KMS-11 (cell line): Measurements from ENCODE around the gene GMNN.

Source experiments
- H2AFZ ChIP-seq: fragments of 200-600 bp; sonication (generic); 2 replicates; pipeline ENCODE4 v1.6.1; 2016; ENCODE audit warnings: antibody characterized with exemption, mixed run types, low read depth
- H3K27ac ChIP-seq: fragments of 200-600 bp; sonication (generic); 2 replicates; pipeline ENCODE4 v1.6.1; 2016; ENCODE audit warnings: mild to moderate bottlenecking, mixed run types
- H3K27me3 ChIP-seq: fragments of 200-600 bp; sonication (generic); 2 replicates; pipeline ENCODE4 v1.6.1; 2017; ENCODE audit warnings: mild to moderate bottlenecking, low read depth, mixed run types, moderate library complexity; ENCODE audit not compliant: insufficient read depth
- H3K36me3 ChIP-seq: fragments of 200-600 bp; sonication (generic); 2 replicates; pipeline ENCODE4 v1.6.1; 2017; ENCODE audit warnings: mild to moderate bottlenecking, mixed run types; ENCODE audit not compliant: insufficient read depth
- H3K4me1 ChIP-seq: fragments of 200-600 bp; sonication (generic); 2 replicates; pipeline ENCODE4 v1.6.1; 2016; ENCODE audit warnings: mild to moderate bottlenecking, low read depth, mixed run types; ENCODE audit not compliant: poor library complexity, severe bottlenecking
- H3K4me2 ChIP-seq: fragments of 200-600 bp; sonication (generic); 2 replicates; pipeline ENCODE4 v1.7.0; 2016; ENCODE audit warnings: mild to moderate bottlenecking, mixed run types
- H3K4me3 ChIP-seq: fragments of 200-600 bp; sonication (generic); IDR thresholded peaks from 2 replicates; pipeline ENCODE4 v1.6.1; 2017; ENCODE audit warnings: low read depth, low read length, mixed read lengths; ENCODE audit not compliant: insufficient read depth
- H3K79me2 ChIP-seq: fragments of 200-600 bp; sonication (generic); 2 replicates; pipeline ENCODE4 v1.6.1; 2016; ENCODE audit warnings: low read depth, mixed run types; ENCODE audit not compliant: insufficient read depth
- H3K9ac ChIP-seq: fragments of 200-600 bp; sonication (generic); 2 replicates; pipeline ENCODE4 v1.6.1; 2016; ENCODE audit warnings: mild to moderate bottlenecking, mixed run types
- H4K20me1 ChIP-seq: fragments of 200-600 bp; sonication (generic); 2 replicates; pipeline ENCODE4 v1.6.1; 2016; ENCODE audit warnings: mild to moderate bottlenecking, mixed run types; ENCODE audit not compliant: insufficient read depth
- CTCF ChIP-seq: fragments of 200-600 bp; sonication (generic); conservative IDR thresholded peaks from 2 replicates; pipeline ENCODE4 v1.6.1; 2017; ENCODE audit warnings: low read depth, mild to moderate bottlenecking, antibody characterized with exemption, low read length, moderate library complexity, mixed read lengths

GMNN gene

GRCh38 chr6:24759718-24760117 lies 15.0 kb upstream of the GMNN start:
- Histone ChIP-seq H4K20me1 (no peaks in the 10 kb centered on the region), H3K4me3 (no peak overlapping the region), H3K27me3 (no peaks in the 10 kb centered on the region), H3K4me2 (no peak overlapping the region), H2AFZ (no peak overlapping the region), H3K9ac (no peak overlapping the region), H3K4me1 (no peaks in the 10 kb centered on the region), H3K36me3 (no peaks in the 10 kb centered on the region), H3K79me2 (no peaks in the 10 kb centered on the region), H3K27ac (no peak overlapping the region)
- no peak for TF ChIP-seq CTCF

DNA sequence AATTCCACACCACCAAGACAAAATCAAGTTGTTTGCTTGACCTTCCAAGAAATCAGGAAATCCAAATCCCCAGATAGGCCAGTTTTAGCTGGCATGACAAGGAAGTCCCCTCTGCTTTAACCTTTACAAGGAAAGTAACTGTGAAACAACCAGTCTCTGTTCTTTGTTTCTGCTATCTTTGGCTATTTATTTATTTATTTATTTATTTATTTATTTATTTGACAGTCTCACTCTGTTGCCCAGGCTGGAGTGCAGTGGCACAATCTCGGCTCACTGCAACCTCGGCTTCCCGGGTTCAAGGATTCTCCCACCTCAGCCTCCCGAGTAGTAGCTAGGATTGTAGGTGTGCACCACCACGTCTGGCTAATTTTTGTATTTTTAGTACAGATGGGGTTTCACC lies 14.5 kb upstream of the GMNN start:
- H3K27me3 ChIP-seq: no peaks in the 10 kb centered on the region
- no peak overlapping the region for H2AFZ ChIP-seq
- TF ChIP-seq CTCF: no peak
- H3K4me1 ChIP-seq: no peaks in the 10 kb centered on the region
- no peak overlapping the region for H3K4me2 ChIP-seq
- no peak overlapping the region for H3K9ac ChIP-seq
- H3K36me3 ChIP-seq: no peaks in the 10 kb centered on the region
- H4K20me1 ChIP-seq: no peaks in the 10 kb centered on the region
- H3K4me3 ChIP-seq: no peak overlapping the region
- H3K27ac ChIP-seq: no peak overlapping the region
- H3K79me2 ChIP-seq: no peaks in the 10 kb centered on the region

DNA sequence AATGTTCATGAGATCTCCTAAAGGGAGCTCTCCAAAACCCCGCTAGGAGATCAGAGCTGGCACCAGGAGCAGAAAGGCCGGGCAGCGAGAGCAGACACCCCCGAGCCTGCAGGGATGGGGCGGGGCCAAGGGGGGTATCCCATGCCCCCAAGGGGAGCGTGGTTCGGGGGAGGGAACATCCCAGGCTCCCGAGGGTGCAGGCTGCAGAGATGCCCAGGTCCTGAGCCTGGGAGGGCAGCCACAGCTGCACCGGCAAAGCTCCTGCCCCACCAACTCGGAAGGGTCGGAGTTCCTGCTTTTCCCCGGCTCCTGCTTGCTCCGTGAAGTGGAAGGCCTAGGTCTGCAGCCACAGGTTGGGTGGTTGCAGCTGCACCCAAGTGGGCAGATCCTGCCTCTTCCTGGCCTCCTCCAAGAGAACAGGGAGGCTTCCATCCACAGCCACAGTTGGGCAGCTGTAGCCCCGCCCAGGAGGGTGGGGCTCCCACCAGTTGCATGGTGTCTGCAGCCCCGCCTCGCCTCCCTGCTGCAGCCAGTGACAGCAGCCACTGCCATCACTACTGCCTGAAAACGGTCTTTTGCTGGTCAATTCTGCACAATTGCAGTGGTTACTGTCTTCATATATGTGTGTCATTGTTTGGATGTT lies 13.4 kb upstream of the GMNN start:
- Histone ChIP-seq H2AFZ (no peak overlapping the region), H3K27ac (no peak overlapping the region), H3K79me2 (no peaks in the 10 kb centered on the region), H3K4me1 (no peaks in the 10 kb centered on the region), H3K4me3 (no peak overlapping the region), H3K36me3 (no peaks in the 10 kb centered on the region), H4K20me1 (no peaks in the 10 kb centered on the region), H3K9ac (no peak overlapping the region), H3K27me3 (no peaks in the 10 kb centered on the region), H3K4me2 (no peak overlapping the region)
- TF ChIP-seq CTCF: no peak

GRCh38 chr6:24761851-24762250 lies 12.9 kb upstream of the GMNN start:
- TF ChIP-seq CTCF: no peak
- H3K79me2 ChIP-seq: no peaks in the 10 kb centered on the region
- no peak overlapping the region for H3K4me2 ChIP-seq
- no peaks in the 10 kb centered on the region for H3K27me3 ChIP-seq
- no peaks in the 10 kb centered on the region for H3K36me3 ChIP-seq
- no peak overlapping the region for H3K4me3 ChIP-seq
- H2AFZ ChIP-seq: no peak overlapping the region
- no peak overlapping the region for H3K27ac ChIP-seq
- no peaks in the 10 kb centered on the region for H4K20me1 ChIP-seq
- H3K4me1 ChIP-seq: no peaks in the 10 kb centered on the region
- H3K9ac ChIP-seq: no peak overlapping the region
